Measurements from ENCODE around the gene EPB41L4A. TPM values are rescaled to one million over a fixed set of nuclear protein-coding genes. Genes with fewer than 3 reads are reported as not detected.
"Not testable (repeated sequence)": the region's sequence is repeated elsewhere in the genome, so short reads cannot be mapped to it uniquely, and the experiment has no call there.

EPB41L4A gene
- polyA plus RNA-seq, 3 donors from 2014 or later: 2.4 to 11.7 (median 6.0) TPM

DNA sequence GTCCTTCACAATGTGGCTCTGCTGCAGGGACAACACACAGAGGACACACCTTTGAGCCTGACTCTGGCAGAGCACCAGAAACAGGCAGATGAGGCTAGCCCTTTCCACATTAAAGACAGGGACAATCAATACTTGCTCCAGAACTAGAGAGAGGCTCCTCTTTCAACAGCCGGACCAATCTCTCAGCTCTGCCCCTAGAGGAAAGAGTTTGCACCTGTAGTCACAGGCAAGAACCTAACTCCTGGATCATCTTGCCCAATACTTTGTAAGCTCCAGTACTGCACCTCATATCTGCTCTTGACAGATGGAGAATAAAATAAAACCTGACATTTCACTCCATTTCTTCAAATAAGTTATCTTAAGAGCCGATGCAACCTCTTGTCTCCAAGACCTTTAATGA lies 52.1 kb downstream of the EPB41L4A start:
- no peak overlapping the region for H3K4me3 Mint-ChIP-seq
- no peaks in the 10 kb centered on the region for H3K9me3 Mint-ChIP-seq

DNA sequence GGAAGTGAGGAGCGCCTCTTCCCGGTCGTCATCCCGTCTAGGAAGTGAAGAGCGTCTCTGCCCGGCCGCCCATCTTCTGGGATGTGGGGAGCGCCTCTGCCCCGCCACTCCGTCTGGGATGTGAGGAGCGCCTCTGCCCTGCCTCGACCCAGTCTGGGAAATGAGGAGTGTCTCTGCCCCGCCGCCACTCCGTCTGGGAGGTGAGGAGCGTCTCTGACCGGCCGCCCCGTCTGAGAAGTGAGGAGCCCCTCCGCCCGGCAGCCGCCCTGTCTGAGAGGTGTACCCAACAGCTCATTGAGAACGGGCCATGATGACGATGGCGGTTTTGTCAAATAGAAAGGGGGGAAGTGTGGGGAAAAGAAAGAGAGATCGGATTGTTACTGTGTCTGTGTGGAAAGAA lies 58.3 kb downstream of the EPB41L4A start:
- H3K4me3 Mint-ChIP-seq; H3K27me3 Mint-ChIP-seq (ENCODE audit: low read depth in 3 of 3); H3K36me3 Mint-ChIP-seq; H3K9me3 Mint-ChIP-seq; DNase-seq: not testable (repeated sequence)
- H3K4me1 Mint-ChIP-seq: peaks cover 22 to 25% of the 10 kb centered on the region in 2 donors
- peak overlapping the region in 1 of 6 donors; percentile 30 for H3K27ac Mint-ChIP-seq

More for the DNA sequence above, 52.1 kb downstream of the EPB41L4A start:
- no peaks in the 10 kb centered on the region for H3K36me3 Mint-ChIP-seq
- peaks cover 0 to under 1% of the 10 kb centered on the region in 2 donors for H3K4me1 Mint-ChIP-seq
- peaks cover 0 to 4% (median 0%) of the 10 kb centered on the region in 3 donors for H3K27me3 Mint-ChIP-seq (ENCODE audit: low read depth in 3 of 3)
- no peak for DNase-seq
- H3K27ac Mint-ChIP-seq: no peak overlapping the region

- Mint-ChIP-seq H3K36me3 (peaks cover 0 to 4% (median 0%) of the 10 kb centered on the region in 3 donors), H3K9me3 (no peaks in the 10 kb centered on the region), H3K4me3 (peak overlapping the region; percentile 49 to 85 (median 65)), H3K4me1 (peaks cover 52 to 56% of the 10 kb centered on the region in 2 donors), H3K27me3 (ENCODE audit: low read depth in 3 of 3) (no peaks in the 10 kb centered on the region), H3K27ac (peak overlapping the region in 5 of 6 donors; percentile 21 to 80 (median 50))
- DNase-seq: peak in 1 of 3 donors; percentile 4
Measured at GRCh38 chr5:112356178-112356956, 62.7 kb downstream of the EPB41L4A start.

GRCh38 chr5:112355058-112355685 lies 63.9 kb downstream of the EPB41L4A start:
- Mint-ChIP-seq H3K9me3 (no peaks in the 10 kb centered on the region), H3K4me3 (peak overlapping the region; percentile 52 to 85 (median 71)), H3K4me1 (peaks cover 52 to 56% of the 10 kb centered on the region in 2 donors), H3K27me3 (ENCODE audit: low read depth in 3 of 3) (no peaks in the 10 kb centered on the region), H3K27ac (peak overlapping the region; percentile 49 to 89 (median 79)), H3K36me3 (peaks cover 0 to 4% (median 0%) of the 10 kb centered on the region in 3 donors)
- peak; percentile 38 to 54 (median 41) for DNase-seq

DNA sequence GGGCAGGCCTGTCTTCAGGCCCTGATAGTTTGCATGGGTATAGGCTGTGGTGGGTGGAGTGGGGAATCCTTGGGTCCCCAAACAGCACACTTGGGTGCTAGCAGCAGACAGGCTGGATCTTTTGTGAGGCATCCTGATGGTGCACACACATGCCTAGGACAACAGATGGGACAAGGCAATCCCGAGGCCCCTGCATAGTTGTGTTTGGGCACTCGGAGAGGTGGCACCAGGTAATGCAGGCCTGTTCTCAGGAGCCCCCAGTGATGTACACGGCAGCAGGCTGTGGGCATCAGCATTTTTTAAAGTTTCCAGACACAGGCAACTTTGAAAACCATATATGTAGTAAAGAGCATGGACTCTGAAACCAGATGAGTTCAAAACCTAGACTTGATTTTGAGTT lies 65.4 kb downstream of the EPB41L4A start:
- peak overlapping the region in 4 of 6 donors; percentile 49 to 83 (median 81) for H3K27ac Mint-ChIP-seq
- DNase-seq: no peak
- peak overlapping the region in 1 of 5 donors; percentile 6 for H3K4me3 Mint-ChIP-seq
- H3K9me3 Mint-ChIP-seq: no peaks in the 10 kb centered on the region
- peaks cover 0 to 4% (median 0%) of the 10 kb centered on the region in 3 donors for H3K36me3 Mint-ChIP-seq
- peaks cover 52 to 56% of the 10 kb centered on the region in 2 donors for H3K4me1 Mint-ChIP-seq
- no peaks in the 10 kb centered on the region for H3K27me3 Mint-ChIP-seq (ENCODE audit: low read depth in 3 of 3)

DNA sequence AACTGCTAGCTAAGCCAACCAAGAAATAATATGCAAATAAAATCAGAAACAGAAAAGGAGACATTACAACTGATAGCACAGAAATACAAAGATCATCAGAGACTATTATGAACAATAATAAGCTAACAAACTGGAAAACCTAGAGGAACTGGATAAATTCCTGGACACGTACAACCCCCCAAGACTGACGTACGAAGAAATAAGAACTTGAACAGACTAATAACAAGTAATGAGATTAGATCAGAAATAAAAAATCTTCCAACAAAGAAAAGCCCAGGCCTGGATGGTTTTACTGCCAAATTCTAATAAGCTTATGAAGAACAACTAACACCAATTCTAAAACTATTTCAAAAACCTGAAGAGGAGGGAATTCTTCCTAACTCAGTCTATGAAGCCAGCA lies 67.9 kb downstream of the EPB41L4A start:
- no peak overlapping the region for H3K27ac Mint-ChIP-seq
- peaks cover 42 to 44% of the 10 kb centered on the region in 2 donors for H3K4me1 Mint-ChIP-seq
- no peaks in the 10 kb centered on the region for H3K36me3 Mint-ChIP-seq
- no peak for DNase-seq
- H3K27me3 Mint-ChIP-seq (ENCODE audit: low read depth in 3 of 3): no peaks in the 10 kb centered on the region
- H3K9me3 Mint-ChIP-seq: no peaks in the 10 kb centered on the region
- H3K4me3 Mint-ChIP-seq: no peak overlapping the region

- no peaks in the 10 kb centered on the region for H3K36me3 Mint-ChIP-seq
- no peak overlapping the region for H3K27ac Mint-ChIP-seq
- H3K4me1 Mint-ChIP-seq: peaks cover 36 to 39% of the 10 kb centered on the region in 2 donors
- no peak for DNase-seq
- no peak overlapping the region for H3K4me3 Mint-ChIP-seq
- no peaks in the 10 kb centered on the region for H3K9me3 Mint-ChIP-seq
- H3K27me3 Mint-ChIP-seq (ENCODE audit: low read depth in 3 of 3): no peaks in the 10 kb centered on the region
Measured at GRCh38 chr5:112350626-112351025, 68.5 kb downstream of the EPB41L4A start.

DNA sequence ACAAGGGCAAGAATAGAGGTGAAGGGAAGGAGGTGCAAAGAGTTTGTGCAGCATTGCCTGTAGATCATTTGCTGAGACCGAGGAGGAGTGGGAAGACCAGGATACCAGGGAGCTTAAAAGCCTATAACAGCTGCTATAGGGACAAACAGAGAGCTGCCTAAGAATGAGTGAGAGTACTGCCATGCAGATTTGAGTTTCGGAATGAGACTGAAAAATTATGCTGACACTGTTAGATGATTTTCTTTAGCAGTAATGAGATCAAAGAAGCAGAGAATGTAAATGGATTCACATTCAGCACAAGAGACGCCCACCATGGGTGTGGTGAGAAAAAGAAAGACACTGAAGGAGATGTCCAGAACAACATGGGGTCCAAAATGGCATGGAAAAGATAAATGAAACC lies 69.7 kb downstream of the EPB41L4A start:
- DNase-seq: no peak
- no peak overlapping the region for H3K4me3 Mint-ChIP-seq
- no peak overlapping the region for H3K27ac Mint-ChIP-seq
- H3K27me3 Mint-ChIP-seq (ENCODE audit: low read depth in 3 of 3): no peaks in the 10 kb centered on the region
- peaks cover 23 to 30% of the 10 kb centered on the region in 2 donors for H3K4me1 Mint-ChIP-seq
- no peaks in the 10 kb centered on the region for H3K36me3 Mint-ChIP-seq
- H3K9me3 Mint-ChIP-seq: no peaks in the 10 kb centered on the region

DNA sequence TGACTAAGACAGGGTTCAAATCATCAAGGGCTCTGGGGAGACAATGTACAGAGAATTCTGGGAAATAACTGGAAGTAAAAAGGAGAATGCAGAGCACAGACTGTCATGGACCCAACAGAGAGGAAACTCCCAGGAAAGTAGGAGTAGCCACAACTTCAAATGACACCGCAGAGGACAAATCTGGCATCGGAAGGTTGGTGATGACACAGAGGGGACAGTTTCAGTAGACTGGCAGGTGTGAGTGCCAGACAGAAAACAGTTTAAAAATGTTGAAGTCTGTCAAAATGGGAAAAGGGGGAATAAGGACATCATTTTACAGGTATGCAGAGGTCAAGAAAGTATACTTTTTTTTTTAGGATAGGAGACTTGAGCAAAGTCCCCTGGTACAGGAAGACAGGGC lies 70.2 kb downstream of the EPB41L4A start:
- H3K9me3 Mint-ChIP-seq: no peaks in the 10 kb centered on the region
- no peaks in the 10 kb centered on the region for H3K36me3 Mint-ChIP-seq
- H3K4me1 Mint-ChIP-seq: peaks cover 18 to 25% of the 10 kb centered on the region in 2 donors
- H3K27me3 Mint-ChIP-seq (ENCODE audit: low read depth in 3 of 3): no peaks in the 10 kb centered on the region
- H3K4me3 Mint-ChIP-seq: no peak overlapping the region
- no peak overlapping the region for H3K27ac Mint-ChIP-seq
- DNase-seq: no peak

GRCh38 chr5:112348387-112348786 lies 70.7 kb downstream of the EPB41L4A start:
- Mint-ChIP-seq H3K27me3 (ENCODE audit: low read depth in 3 of 3) (no peaks in the 10 kb centered on the region), H3K36me3 (no peaks in the 10 kb centered on the region), H3K4me3 (no peak overlapping the region), H3K9me3 (no peaks in the 10 kb centered on the region), H3K4me1 (peaks cover 20 to 23% of the 10 kb centered on the region in 2 donors), H3K27ac (no peak overlapping the region)
- DNase-seq: no peak

DNA sequence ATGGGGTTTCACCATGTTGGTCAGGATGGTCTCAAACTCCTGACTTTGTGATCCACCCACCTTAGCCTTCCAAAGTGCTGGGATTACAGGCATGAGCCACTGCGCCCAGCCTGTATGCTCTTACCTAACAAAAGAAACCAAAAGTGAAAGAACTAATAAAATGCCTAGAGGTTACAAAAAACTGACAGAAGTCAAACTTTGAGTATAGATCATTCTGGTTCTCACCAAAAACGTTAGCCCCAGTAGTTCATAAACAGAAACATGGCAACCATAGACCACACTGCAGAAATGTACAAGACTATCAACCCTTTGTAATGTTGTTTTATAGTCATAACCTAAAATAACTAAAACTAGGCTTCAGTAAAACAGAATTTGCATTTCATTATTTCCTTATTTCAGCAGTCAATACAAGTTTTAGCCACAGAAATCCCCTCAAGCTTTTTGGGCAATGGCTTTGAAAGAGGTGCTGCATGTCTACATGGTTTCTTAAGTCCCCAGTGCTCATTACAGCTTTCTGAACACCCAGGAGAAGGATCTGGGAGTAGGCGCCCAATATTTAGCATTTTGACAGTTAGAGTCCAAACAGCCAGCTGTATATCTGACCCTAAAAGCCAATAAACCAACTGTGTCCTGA lies 72.5 kb downstream of the EPB41L4A start:
- no peaks in the 10 kb centered on the region for H3K36me3 Mint-ChIP-seq
- peak overlapping the region in 5 of 6 donors; percentile 20 to 64 (median 41) for H3K27ac Mint-ChIP-seq
- no peaks in the 10 kb centered on the region for H3K9me3 Mint-ChIP-seq
- no peak for DNase-seq
- peak overlapping the region in 3 of 5 donors; percentile 36 to 51 (median 39) for H3K4me3 Mint-ChIP-seq
- peaks cover 16 to 23% of the 10 kb centered on the region in 2 donors for H3K4me1 Mint-ChIP-seq
- peaks cover 0 to 2% (median 0%) of the 10 kb centered on the region in 3 donors for H3K27me3 Mint-ChIP-seq (ENCODE audit: low read depth in 3 of 3)

GRCh38 chr5:112344540-112344939 lies 74.5 kb downstream of the EPB41L4A start:
- Mint-ChIP-seq H3K9me3 (no peaks in the 10 kb centered on the region), H3K27ac (no peak overlapping the region), H3K27me3 (ENCODE audit: low read depth in 3 of 3) (peaks cover 0 to 3% (median 2%) of the 10 kb centered on the region in 3 donors), H3K4me3 (no peak overlapping the region), H3K36me3 (no peaks in the 10 kb centered on the region), H3K4me1 (peaks cover 16 to 23% of the 10 kb centered on the region in 2 donors)
- no peak for DNase-seq

DNA sequence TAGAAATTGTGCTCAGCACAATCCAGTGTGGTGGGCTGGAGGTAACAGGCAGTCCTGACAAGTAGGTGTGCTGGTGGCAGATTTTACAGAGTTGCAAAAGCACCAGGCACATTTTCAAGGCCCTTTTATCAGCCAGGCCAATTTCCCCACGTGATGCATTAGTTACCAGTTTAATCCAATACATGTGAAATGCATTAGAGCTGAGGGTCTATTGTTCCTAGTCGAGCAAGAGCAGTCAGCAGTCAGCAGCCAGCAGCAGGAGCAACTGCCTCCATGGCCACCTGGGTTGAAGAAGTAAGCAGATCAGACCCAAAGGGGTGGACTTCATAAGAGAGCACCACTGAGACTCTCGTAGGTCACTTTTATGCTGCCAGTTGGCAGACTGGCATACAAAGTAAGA lies 76.7 kb downstream of the EPB41L4A start:
- Mint-ChIP-seq H3K27ac (no peak overlapping the region), H3K4me3 (no peak overlapping the region), H3K36me3 (no peaks in the 10 kb centered on the region), H3K9me3 (peaks cover 0 to 2% (median 0%) of the 10 kb centered on the region in 6 donors), H3K4me1 (peaks cover 16 to 23% of the 10 kb centered on the region in 2 donors), H3K27me3 (ENCODE audit: low read depth in 3 of 3) (peaks cover 2 to 7% (median 2%) of the 10 kb centered on the region in 3 donors)
- DNase-seq: no peak

DNA sequence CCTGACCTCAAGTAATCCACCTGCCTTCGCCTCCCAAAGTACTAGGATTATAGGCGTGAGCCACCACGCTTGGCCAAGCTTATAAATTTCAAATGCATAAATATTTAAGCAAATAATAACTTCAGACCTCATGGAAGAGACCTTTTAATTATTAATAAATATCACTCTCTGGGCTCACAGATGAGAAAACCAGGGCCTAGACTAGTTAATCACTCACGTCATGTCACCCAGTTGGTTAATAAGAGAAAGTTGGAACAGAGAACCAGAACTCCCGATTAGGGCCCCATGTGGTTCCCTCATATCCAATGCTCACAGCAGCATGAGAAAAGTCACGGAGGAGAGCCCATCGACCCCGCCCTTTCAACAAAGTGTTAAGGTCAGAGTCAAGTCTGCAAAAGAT lies 79.3 kb downstream of the EPB41L4A start:
- Mint-ChIP-seq H3K9me3 (peaks cover 0 to 2% (median 0%) of the 10 kb centered on the region in 6 donors), H3K27me3 (ENCODE audit: low read depth in 3 of 3) (peaks cover 2 to 7% (median 2%) of the 10 kb centered on the region in 3 donors), H3K27ac (no peak overlapping the region), H3K4me1 (peaks cover 10 to 13% of the 10 kb centered on the region in 2 donors), H3K4me3 (no peak overlapping the region), H3K36me3 (no peaks in the 10 kb centered on the region)
- no peak for DNase-seq
